H1 (cell line): ENCODE measurements around the gene TRABD2A. TPM values are rescaled to one million over a fixed set of nuclear protein-coding genes. Genes with fewer than 3 reads are reported as not detected.

Source experiments
- CTCF ChIA-PET: fragments of 300-600 bp; sonication (Branson Sonifier 250); formaldehyde crosslinking; loops from one replicate; lab custom pipeline; 2021; ENCODE audit not compliant: partially characterized antibody; lab: Charles Lee
- POLR2A ChIA-PET: fragments of 300-600 bp; sonication (Branson Sonifier 250); formaldehyde crosslinking; loops from one replicate; lab custom pipeline; 2021; ENCODE audit warnings: inconsistent platforms; ENCODE audit not compliant: partially characterized antibody; lab: Charles Lee
- DNase-seq, 2 experiments: peaks; one replicate each; pipeline versions ENCODE4 v3.0.0 to v3.0.0-alpha.2; 2010 to 2022; ENCODE audit warnings: low spot score in 2 of 2, low read depth in 1 of 2, mixed read lengths in 1 of 2
- FAIRE-seq: peaks from 2 replicates; lab custom pipeline; 2011; peaks lifted over from hg19 to GRCh38; lab: Jason Lieb, UNC
- H2AFZ ChIP-seq: 2 replicates; pipeline ENCODE4 v1.8.1; 2012; ENCODE audit warnings: low read length, inconsistent platforms
- H2AK5ac ChIP-seq: 2 replicates; pipeline ENCODE4 v1.6.1; 2013; ENCODE audit warnings: low read depth, low read length
- H2BK120ac ChIP-seq: replicated peaks from 2 replicates; pipeline ENCODE3; 2013; ENCODE audit warnings: low read depth, low read length, inconsistent platforms
- H2BK12ac ChIP-seq: 2 replicates; pipeline ENCODE4 v1.6.1; 2013; ENCODE audit warnings: low read depth, low read length
- H2BK15ac ChIP-seq: 2 replicates; pipeline ENCODE4 v1.6.1; 2013; ENCODE audit warnings: low read length
- H2BK20ac ChIP-seq: 2 replicates; pipeline ENCODE4 v1.6.1; 2013; ENCODE audit warnings: low read length
- H2BK5ac ChIP-seq: 2 replicates; pipeline ENCODE4 v1.6.1; 2013; ENCODE audit warnings: low read depth, low read length
- H3K14ac ChIP-seq: 2 replicates; pipeline ENCODE4 v1.6.1; 2013; ENCODE audit warnings: inconsistent platforms; ENCODE audit not compliant: insufficient read length
- H3K18ac ChIP-seq: 2 replicates; pipeline ENCODE4 v1.6.1; 2013; ENCODE audit warnings: low read length; ENCODE audit errors: extremely low read depth
- H3K23ac ChIP-seq: 2 replicates; pipeline ENCODE4 v1.6.1; 2013; ENCODE audit warnings: inconsistent platforms; ENCODE audit not compliant: insufficient read length
- H3K23me2 ChIP-seq: 2 replicates; pipeline ENCODE4 v1.6.1; 2013; ENCODE audit warnings: low read depth, low read length
- H3K27ac ChIP-seq: 2 replicates; pipeline ENCODE4 v1.6.1; 2011; ENCODE audit warnings: low read depth, low read length, inconsistent platforms
- H3K27me3 ChIP-seq, 4 experiments: replicated peaks in 1 of 4; 1 replicate in 1 of 4; 2 replicates in 3 of 4; pipeline versions ENCODE4 v1.6.1 to v1.8.1; 2011 to 2013; ENCODE audit warnings: low read length in 3 of 4, mild to moderate bottlenecking in 3 of 4, inconsistent platforms in 2 of 4, mixed read lengths in 2 of 4, moderate library complexity in 1 of 4; ENCODE audit not compliant: control insufficient read depth in 3 of 4, insufficient read depth in 3 of 4; ENCODE audit errors: extremely low read depth in 1 of 4
- H3K36me3 ChIP-seq, 4 experiments: 2 replicates each; pipeline versions ENCODE4 v1.6.1 to v1.8.1; 2011 to 2013; ENCODE audit warnings: mild to moderate bottlenecking in 4 of 4, low read length in 3 of 4, moderate library complexity in 2 of 4, control low read depth in 1 of 4, inconsistent platforms in 1 of 4; ENCODE audit not compliant: insufficient read depth in 4 of 4, control insufficient read depth in 2 of 4
- H3K4ac ChIP-seq: replicated peaks from 2 replicates; pipeline ENCODE3; 2013; ENCODE audit warnings: low read length, low read depth, mixed read lengths, inconsistent platforms; ENCODE audit not compliant: insufficient read length
- H3K4me1 ChIP-seq, 4 experiments: replicated peaks in 1 of 4; 1 replicate in 1 of 4; 2 replicates in 3 of 4; pipeline versions ENCODE4 v1.6.1 to v1.8.1; 2011 to 2013; ENCODE audit warnings: low read length in 3 of 4, inconsistent platforms in 2 of 4, mixed read lengths in 1 of 4; ENCODE audit not compliant: insufficient read depth in 4 of 4, control insufficient read depth in 3 of 4
- H3K4me2 ChIP-seq, 2 experiments: 2 replicates each; pipeline versions ENCODE4 v1.6.1 to v1.8.1; 2011 to 2013; ENCODE audit warnings: low read depth in 2 of 2, low read length in 2 of 2, control low read depth in 1 of 2, inconsistent platforms in 1 of 2, mild to moderate bottlenecking in 1 of 2; ENCODE audit not compliant: insufficient read depth in 1 of 2
- H3K4me3 ChIP-seq, 4 experiments: fragments of 200-600, 300-600 bp in 1 of 4; sonication (generic), shearing (Covaris generic), sonication (Bioruptor Twin) in 1 of 4; 2 replicates each; pipeline versions ENCODE4 v1.5.1 to v1.8.1; 2011 to 2016; ENCODE audit warnings: low read length in 4 of 4, low read depth in 3 of 4, control low read depth in 2 of 4, inconsistent platforms in 2 of 4, mild to moderate bottlenecking in 2 of 4, mixed read lengths in 1 of 4, moderate library complexity in 1 of 4; ENCODE audit not compliant: insufficient read depth in 2 of 4; ENCODE audit errors: extremely low read depth in 1 of 4
- H3K56ac ChIP-seq: replicated peaks from 2 replicates; pipeline ENCODE3; 2013; ENCODE audit warnings: low read depth, mild to moderate bottlenecking, mixed read lengths, low read length, inconsistent platforms; ENCODE audit not compliant: insufficient read length
- H3K79me1 ChIP-seq: 2 replicates; pipeline ENCODE4 v1.6.1; 2013; ENCODE audit warnings: low read depth, low read length, control low read depth
- H3K79me2 ChIP-seq, 2 experiments: 2 replicates each; pipeline versions ENCODE4 v1.6.1 to v1.8.1; 2012 to 2013; ENCODE audit warnings: low read length in 2 of 2, mild to moderate bottlenecking in 2 of 2, inconsistent platforms in 1 of 2; ENCODE audit not compliant: insufficient read depth in 2 of 2, control insufficient read depth in 1 of 2
- H3K9ac ChIP-seq, 4 experiments: replicated peaks in 1 of 4; 1 replicate in 1 of 4; 2 replicates in 3 of 4; pipeline versions ENCODE4 v1.6.1 to v1.8.1; 2011 to 2013; ENCODE audit warnings: low read depth in 3 of 4, low read length in 3 of 4, control low read depth in 2 of 4, mild to moderate bottlenecking in 2 of 4, moderate library complexity in 2 of 4, inconsistent platforms in 1 of 4; ENCODE audit errors: extremely low read depth in 1 of 4
- H3K9me3 ChIP-seq, 2 experiments: 2 replicates each; pipeline versions ENCODE4 v1.6.1 to v1.8.1; 2012 to 2013; ENCODE audit warnings: mild to moderate bottlenecking in 2 of 2, moderate library complexity in 2 of 2, control low read depth in 1 of 2, inconsistent platforms in 1 of 2, low read depth in 1 of 2, low read length in 1 of 2, mixed read lengths in 1 of 2; ENCODE audit not compliant: insufficient read depth in 2 of 2
- H4K20me1 ChIP-seq, 2 experiments: replicated peaks in 1 of 2; 2 replicates each; pipeline versions ENCODE3 to v1.8.1; 2011 to 2013; ENCODE audit warnings: inconsistent platforms in 2 of 2, low read length in 2 of 2, mild to moderate bottlenecking in 1 of 2; ENCODE audit not compliant: insufficient read depth in 2 of 2, control insufficient read depth in 1 of 2
- H4K5ac ChIP-seq: 2 replicates; pipeline ENCODE4 v1.6.1; 2013; ENCODE audit warnings: low read length, low read depth, mixed read lengths, inconsistent platforms; ENCODE audit not compliant: insufficient read length
- H4K8ac ChIP-seq: 2 replicates; pipeline ENCODE4 v1.8.0; 2013; ENCODE audit warnings: mild to moderate bottlenecking, moderate library complexity, low read length, inconsistent platforms; ENCODE audit not compliant: insufficient read depth; ENCODE audit errors: extremely low read depth
- H4K91ac ChIP-seq: replicated peaks from 2 replicates; pipeline ENCODE3; 2013; ENCODE audit warnings: low read length, mixed read lengths, inconsistent platforms; ENCODE audit not compliant: insufficient read length
- JUN ChIP-seq: IDR thresholded peaks from 2 replicates; pipeline ENCODE4 v1.6.1; 2011; ENCODE audit warnings: low read depth, mild to moderate bottlenecking, improper control_type of control experiment, low read length
- KDM1A ChIP-seq: fragments of 200-600, 300-600 bp; sonication (generic); IDR thresholded peaks from 2 replicates; pipeline ENCODE4 v1.7.1; 2016; ENCODE audit warnings: mild to moderate bottlenecking, low read length, borderline replicate concordance
- WGBS, 2 experiments: shearing (Covaris generic) in 1 of 2; methylation state at CpG; one replicate each; pipeline versions ENCODE4 v1.1.6 to v1.1.7; 2013 to 2015; ENCODE audit warnings: low lambda C conversion rate in 2 of 2, mixed read lengths in 2 of 2, inconsistent platforms in 1 of 2, low coverage in 1 of 2, missing lambda C conversion rate in 1 of 2; ENCODE audit not compliant: insufficient replicate concordance in 2 of 2, insufficient coverage in 1 of 2, insufficient read length in 1 of 2; ENCODE audit errors: extremely low coverage in 1 of 2, missing lambda C conversion rate in 1 of 2; 5-methylcytosine and 5-hydroxymethylcytosine counted together
- polyA plus RNA-seq, 7 experiments: library from polyadenylated mRNA; depleted of rRNA in 3 of 7; stranded (reverse) in 5 of 7; unstranded in 2 of 7; fragments of >200 nt in 5 of 7; fragments of 200-250 nt in 2 of 7; gene quantifications; 1 replicate in 5 of 7; 2 replicates in 1 of 7; 4 replicates in 1 of 7; pipeline versions ENCODE4 v1.2.1 to v1.2.3, GENCODE V29; 2011 to 2013; ENCODE audit warnings: missing spikeins in 2 of 7, mixed read lengths in 2 of 7
- total RNA-seq: library from RNA; stranded (reverse); fragmentation: NEBNext Ultra II Directional; extraction: Animal tissue kit (Norgen Biotek cat#: 25700); gene quantifications from 2 replicates; pipeline ENCODE4 v1.2.1, GENCODE V29; 2021

TRABD2A gene
- total and polyA plus RNA-seq, 2 of the 8 experiments (the other 6 are each of a cell fraction or from before 2014, with no cell fraction given), result 17.3 to 18.6 TPM

DNA sequence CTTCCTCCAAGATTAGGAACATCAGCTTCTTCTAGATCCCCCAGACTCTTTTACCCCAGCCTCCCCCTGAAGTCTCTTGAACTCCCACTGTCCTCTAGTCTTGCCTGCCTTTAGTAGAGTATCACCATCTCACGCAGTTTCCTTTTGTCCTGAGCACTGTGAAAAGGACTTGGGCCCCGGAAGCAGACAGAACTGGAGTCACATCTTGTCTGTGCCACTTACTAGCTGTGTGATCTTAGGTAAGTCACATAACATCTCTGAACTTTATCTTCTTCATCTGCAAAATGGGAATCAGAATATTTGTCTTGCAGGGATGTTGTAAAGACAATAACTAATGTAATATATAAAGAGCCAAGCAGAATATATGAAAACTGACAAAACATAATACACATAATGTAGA lies 8.4 kb upstream of the TRABD2A start:
- no peaks in the 10 kb centered on the region for H3K9me3 ChIP-seq
- no peak overlapping the region for H4K91ac ChIP-seq
- no peak overlapping the region for H2AFZ ChIP-seq
- H3K56ac ChIP-seq, result no peak overlapping the region
- WGBS, 2 experiments, result 73% methylated on average over 2 of the region's 2 CpGs; no CpG with 5 or more reads in 1 of the 2 experiments
- H3K27ac ChIP-seq, result no peak overlapping the region
- no peaks in the 10 kb centered on the region for H4K20me1 ChIP-seq
- H3K4me2 ChIP-seq, result no peak overlapping the region
- H3K18ac ChIP-seq, result no peak overlapping the region
- no peak for FAIRE-seq
- no peaks in the 10 kb centered on the region for H3K79me1 ChIP-seq
- no peaks in the 10 kb centered on the region for H3K36me3 ChIP-seq
- H4K8ac ChIP-seq, result no peak overlapping the region
- no peak for DNase-seq
- H3K4ac ChIP-seq, result no peak overlapping the region
- H3K79me2 ChIP-seq, result no peaks in the 10 kb centered on the region
- H3K14ac ChIP-seq, result no peak overlapping the region
- H4K5ac ChIP-seq, result no peak overlapping the region
- no peaks in the 10 kb centered on the region; a peak in 2 of 7 replicates for H3K27me3 ChIP-seq
- H2BK15ac ChIP-seq, result no peak overlapping the region
- no peak overlapping the region for H2BK12ac ChIP-seq
- H3K23me2 ChIP-seq, result no peaks in the 10 kb centered on the region
- H3K9ac ChIP-seq, result no peak overlapping the region
- H3K4me1 ChIP-seq, result peaks cover 2 to 5% (median 5%) of the 10 kb centered on the region in 4 experiments; a peak in 5 of 7 replicates
- no peak overlapping the region for H2BK5ac ChIP-seq
- H2AK5ac ChIP-seq, result no peak overlapping the region
- no peak overlapping the region for H3K23ac ChIP-seq
- H2BK120ac ChIP-seq, result no peak overlapping the region
- CTCF ChIA-PET, result interaction anchor here (0.7 to 3.3 kb wide), 4 partner anchors 13 to 148 kb away, joined by 3 to 13 read pairs (median 4); no protein-coding TSS in a partner anchor
- TF ChIP-seq JUN (no peak), KDM1A (peak; percentile 57)
- TF ChIP-seq, all 59 proteins: peak for 1
- Histone ChIP-seq H2BK20ac (no peak overlapping the region), H3K4me3 (no peak overlapping the region)
- POLR2A ChIA-PET, result no interaction called here
